ENCODE data around the gene SLX9. TPM values are rescaled to one million over a fixed set of nuclear protein-coding genes. Genes with fewer than 3 reads are reported as not detected.

Gene SLX9
- total RNA-seq, 1 experiment from 2014 or later, result 80.1 TPM

DNA sequence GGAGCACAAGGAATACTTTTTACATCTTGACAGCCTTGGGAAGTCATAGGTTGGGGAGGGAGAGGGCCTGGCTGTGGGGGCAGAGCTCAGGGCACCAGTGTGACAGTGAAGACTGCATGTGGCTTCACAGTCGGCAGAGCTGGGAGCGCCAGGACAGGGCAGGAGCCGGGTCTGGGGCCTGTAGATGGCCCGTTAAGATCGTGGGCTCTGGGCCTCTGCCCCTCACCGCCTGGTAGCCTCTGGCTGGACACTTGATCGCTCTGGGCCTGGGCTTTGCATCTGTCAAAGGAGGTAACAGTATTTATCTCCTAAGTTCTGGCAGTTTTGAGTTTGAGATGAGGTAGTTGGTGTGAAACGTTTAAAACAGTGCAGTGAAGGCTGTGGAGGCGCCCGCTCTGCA is 4.8 kb downstream of the SLX9 start:
- Histone ChIP-seq H3K4me1 (ENCODE audit: insufficient read depth, low read length) (peaks cover 31% of the 10 kb centered on the region), H3K4me3 (ENCODE audit: low read length) (no peak overlapping the region), H3K9ac (ENCODE audit: low read length) (no peak overlapping the region), H3K79me2 (ENCODE audit: low read length) (peaks cover 99% of the 10 kb centered on the region), H3K36me3 (ENCODE audit: low read depth, low read length) (peaks cover 32% of the 10 kb centered on the region), H3F3A (ENCODE audit: low read length, unreplicated experiment) (no peaks in the 10 kb centered on the region), H3K9me3 (ENCODE audit: low read length) (no peaks in the 10 kb centered on the region), H4K20me1 (ENCODE audit: low read length) (peaks cover 62% of the 10 kb centered on the region), H3K9me2 (replicated peaks; ENCODE audit: low read length) (no peaks in the 10 kb centered on the region), H3K4me2 (ENCODE audit: low read length) (no peak overlapping the region), H3K27ac (ENCODE audit: low read length) (no peak overlapping the region), H3K27me3 (ENCODE audit: low read length) (no peaks in the 10 kb centered on the region), H2AFZ (ENCODE audit: low read length) (no peak overlapping the region)
- ChIA-PET CTCF (no interaction called here), POLR2A (ENCODE audit: unreplicated experiment) (no interaction called here)
- TF ChIP-seq EZH2phosphoT487 (IDR thresholded peaks at IDR 0.05; ENCODE audit: borderline replicate concordance, low read length) (no peak), EZH2 (IDR thresholded peaks at IDR 0.05; ENCODE audit: low read length, unreplicated experiment) (no peak)
- TF ChIP-seq, protein P1, sequence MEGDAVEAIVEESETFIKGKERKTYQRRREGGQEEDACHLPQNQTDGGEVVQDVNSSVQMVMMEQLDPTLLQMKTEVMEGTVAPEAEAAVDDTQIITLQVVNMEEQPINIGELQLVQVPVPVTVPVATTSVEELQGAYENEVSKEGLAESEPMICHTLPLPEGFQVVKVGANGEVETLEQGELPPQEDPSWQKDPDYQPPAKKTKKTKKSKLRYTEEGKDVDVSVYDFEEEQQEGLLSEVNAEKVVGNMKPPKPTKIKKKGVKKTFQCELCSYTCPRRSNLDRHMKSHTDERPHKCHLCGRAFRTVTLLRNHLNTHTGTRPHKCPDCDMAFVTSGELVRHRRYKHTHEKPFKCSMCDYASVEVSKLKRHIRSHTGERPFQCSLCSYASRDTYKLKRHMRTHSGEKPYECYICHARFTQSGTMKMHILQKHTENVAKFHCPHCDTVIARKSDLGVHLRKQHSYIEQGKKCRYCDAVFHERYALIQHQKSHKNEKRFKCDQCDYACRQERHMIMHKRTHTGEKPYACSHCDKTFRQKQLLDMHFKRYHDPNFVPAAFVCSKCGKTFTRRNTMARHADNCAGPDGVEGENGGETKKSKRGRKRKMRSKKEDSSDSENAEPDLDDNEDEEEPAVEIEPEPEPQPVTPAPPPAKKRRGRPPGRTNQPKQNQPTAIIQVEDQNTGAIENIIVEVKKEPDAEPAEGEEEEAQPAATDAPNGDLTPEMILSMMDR (conservative IDR thresholded peaks at IDR 0.05; ENCODE audit: low read depth, low read length), result no peak
- no TSS peak for BruUV-seq (replicated peaks)
- DNase-seq (no peak), ATAC-seq (no peak)
- intact Hi-C loops (cut with micrococcal nuclease), result loop anchor here (10.0 kb wide), 1 partner anchor 130 kb away; the partner anchor contains the start of gene ADARB1

DNA sequence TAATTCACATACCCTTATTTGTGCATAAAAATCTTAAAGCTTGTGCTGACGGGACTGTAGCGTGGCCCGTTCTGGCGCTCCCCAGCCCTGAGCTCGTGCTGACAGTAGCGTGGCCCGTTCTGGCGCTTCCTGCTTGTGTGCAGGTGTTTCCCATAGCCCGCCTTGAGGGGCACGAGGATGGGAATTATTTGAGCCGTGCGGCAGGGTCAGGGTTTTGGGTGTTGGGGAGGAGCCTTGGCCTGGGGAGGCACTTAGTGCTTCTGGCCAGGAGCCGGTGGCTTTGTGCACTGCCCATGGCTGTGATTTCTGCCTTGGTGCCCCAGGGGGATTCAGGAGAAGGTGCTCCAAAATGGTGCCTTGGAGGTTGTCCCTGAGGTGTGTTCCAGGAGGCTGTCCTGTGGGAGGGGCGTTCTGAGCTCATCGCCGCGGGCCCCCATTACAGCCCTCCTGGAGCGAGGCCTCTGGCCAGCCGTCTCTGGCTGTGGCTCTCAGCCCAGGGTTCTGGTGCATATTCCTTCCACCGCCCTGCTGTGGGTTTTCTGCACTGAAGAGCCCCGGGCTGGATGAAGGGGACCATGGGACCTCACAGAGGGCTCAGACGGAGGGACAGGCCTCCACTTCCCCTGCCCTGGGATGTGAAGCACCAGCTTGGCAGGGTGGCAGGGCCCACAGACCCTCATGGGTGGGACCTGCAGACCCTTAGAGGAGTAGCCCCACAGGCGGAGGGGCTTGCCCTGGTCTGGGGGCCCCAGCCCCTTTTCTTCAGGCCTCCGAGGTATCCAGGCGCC is 6.6 kb downstream of the SLX9 start:
- no peak overlapping the region for H3K4me3 ChIP-seq (ENCODE audit: low read length)
- H3K36me3 ChIP-seq (ENCODE audit: low read depth, low read length), result peaks cover 37% of the 10 kb centered on the region
- TF ChIP-seq, protein P1 (conservative IDR thresholded peaks at IDR 0.05; ENCODE audit: low read depth, low read length), result no peak
- TF ChIP-seq EZH2phosphoT487 (IDR thresholded peaks at IDR 0.05; ENCODE audit: borderline replicate concordance, low read length) (no peak), EZH2 (IDR thresholded peaks at IDR 0.05; ENCODE audit: low read length, unreplicated experiment) (no peak)
- H3K79me2 ChIP-seq (ENCODE audit: low read length), result peaks cover 100% of the 10 kb centered on the region
- H3F3A ChIP-seq (ENCODE audit: low read length, unreplicated experiment), result no peaks in the 10 kb centered on the region
- no peaks in the 10 kb centered on the region for H3K9me2 ChIP-seq (replicated peaks; ENCODE audit: low read length)
- H4K20me1 ChIP-seq (ENCODE audit: low read length), result peaks cover 60% of the 10 kb centered on the region
- H3K9ac ChIP-seq (ENCODE audit: low read length), result no peak overlapping the region
- peaks cover 25% of the 10 kb centered on the region for H3K4me1 ChIP-seq (ENCODE audit: insufficient read depth, low read length)
- DNase-seq (no peak), ATAC-seq (no peak)
- BruUV-seq (replicated peaks), result no TSS peak
- intact Hi-C loops (cut with micrococcal nuclease), result loop anchor here (10.0 kb wide), 1 partner anchor 128 kb away; the partner anchor contains the start of gene ADARB1
- ChIA-PET POLR2A (ENCODE audit: unreplicated experiment) (no interaction called here), CTCF (interaction anchor here (0.6 kb wide), 1 partner anchor 91 kb away, joined by 3 read pairs; no protein-coding TSS in a partner anchor)
- H3K27ac ChIP-seq (ENCODE audit: low read length), result no peak overlapping the region
- H3K9me3 ChIP-seq (ENCODE audit: low read length), result no peaks in the 10 kb centered on the region
- no peak overlapping the region for H3K4me2 ChIP-seq (ENCODE audit: low read length)
- H2AFZ ChIP-seq (ENCODE audit: low read length), result no peak overlapping the region
- H3K27me3 ChIP-seq (ENCODE audit: low read length), result no peaks in the 10 kb centered on the region
